Measurements from ENCODE around the gene PWP2.
"Not testable (repeated sequence)": the region's sequence is repeated elsewhere in the genome, so short reads cannot be mapped to it uniquely, and the experiment has no call there.

The PWP2 gene

DNA sequence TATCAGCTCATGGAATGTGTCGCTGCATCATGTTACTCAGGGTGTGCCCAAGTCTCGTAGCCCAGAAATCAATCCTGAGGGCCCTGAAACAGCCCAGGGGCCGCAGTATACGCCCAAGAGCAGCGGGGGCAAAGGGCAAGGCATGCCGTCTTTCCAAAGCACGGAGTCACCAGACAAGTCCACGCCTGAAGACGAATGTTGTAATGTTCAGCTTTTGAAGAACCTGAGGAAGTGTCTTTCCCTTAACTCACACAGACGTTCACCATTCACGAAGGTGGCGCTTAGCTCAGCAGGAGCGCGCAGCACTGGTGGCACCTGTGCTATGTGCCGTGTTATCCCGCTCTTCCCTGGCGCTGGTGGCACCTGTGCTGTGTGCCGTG, 18.8 kb upstream of the PWP2 start:
- no peaks in the 10 kb centered on the region for H3K9me3 ChIP-seq (ENCODE audit: control insufficient read depth, insufficient read depth, low read length)
- no peak overlapping the region for H3K9ac ChIP-seq (ENCODE audit: low read depth, low read length)
- H3K36me3 ChIP-seq (ENCODE audit: insufficient read depth, low read length) = peaks cover 19% of the 10 kb centered on the region; the same call in 1 of the 2 replicates
- H3K4me1 ChIP-seq (ENCODE audit: insufficient read depth, low read length) = no peaks in the 10 kb centered on the region

GRCh38 chr21:44089001-44089911, 17.9 kb upstream of the PWP2 start:
- H3K9me3 ChIP-seq (ENCODE audit: control insufficient read depth, insufficient read depth, low read length) = no peaks in the 10 kb centered on the region
- H3K36me3 ChIP-seq (ENCODE audit: insufficient read depth, low read length) = peaks cover 11% of the 10 kb centered on the region
- no peak overlapping the region for H3K9ac ChIP-seq (ENCODE audit: low read depth, low read length)
- no peaks in the 10 kb centered on the region for H3K4me1 ChIP-seq (ENCODE audit: insufficient read depth, low read length)

DNA sequence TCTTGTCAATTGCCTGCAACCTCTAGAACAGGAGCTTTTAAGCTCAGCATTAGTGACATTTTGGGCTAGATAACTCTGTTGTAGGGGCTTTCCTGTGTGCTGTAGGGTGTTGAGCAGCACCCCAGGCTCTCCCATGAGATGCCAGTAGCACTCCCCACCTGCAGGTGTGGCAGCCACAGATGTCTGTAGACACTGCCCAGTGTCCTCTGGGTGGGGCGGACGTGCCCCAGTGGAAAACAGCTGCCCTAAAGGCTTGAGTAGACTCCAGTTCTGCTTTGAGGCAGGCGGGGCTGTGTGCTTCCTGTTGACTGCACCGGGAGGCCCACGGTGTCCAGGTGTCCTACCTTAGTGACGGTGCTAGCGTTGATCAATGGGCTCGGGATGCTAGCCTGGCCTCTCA, 16.9 kb upstream of the PWP2 start:
- H3K9me3 ChIP-seq (ENCODE audit: control insufficient read depth, insufficient read depth, low read length) = no peaks in the 10 kb centered on the region
- H3K4me1 ChIP-seq (ENCODE audit: insufficient read depth, low read length) = no peaks in the 10 kb centered on the region
- H3K36me3 ChIP-seq (ENCODE audit: insufficient read depth, low read length) = peaks cover 14% of the 10 kb centered on the region
- H3K9ac ChIP-seq (ENCODE audit: low read depth, low read length) = no peak overlapping the region

GRCh38 chr21:44092211-44092610, 15.0 kb upstream of the PWP2 start:
- no peaks in the 10 kb centered on the region for H3K4me1 ChIP-seq (ENCODE audit: insufficient read depth, low read length)
- peaks cover 14% of the 10 kb centered on the region for H3K36me3 ChIP-seq (ENCODE audit: insufficient read depth, low read length)
- H3K9me3 ChIP-seq (ENCODE audit: control insufficient read depth, insufficient read depth, low read length) = no peaks in the 10 kb centered on the region
- H3K9ac ChIP-seq (ENCODE audit: low read depth, low read length) = no peak overlapping the region

DNA sequence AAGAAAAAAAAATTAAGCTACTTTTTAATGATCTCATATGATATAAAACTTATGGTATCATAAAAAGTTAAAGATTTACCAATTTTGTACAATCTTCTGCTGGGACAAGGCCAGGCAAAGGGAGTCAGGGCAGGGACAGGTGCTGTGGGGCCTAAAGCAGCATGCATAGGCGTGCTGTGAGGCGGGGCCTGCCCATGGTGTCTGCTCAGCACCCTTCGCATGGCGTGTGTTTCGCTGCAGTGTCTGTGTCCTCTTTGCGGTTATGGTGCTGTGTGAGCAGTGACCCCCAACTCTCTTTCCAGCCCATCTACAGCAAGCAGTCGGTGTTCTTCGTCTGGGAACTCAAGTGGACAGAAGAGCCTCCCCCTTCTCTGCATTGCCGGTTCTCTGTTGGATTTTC, 13.4 kb upstream of the PWP2 start:
- no peak overlapping the region for H3K9ac ChIP-seq (ENCODE audit: low read depth, low read length)
- no peaks in the 10 kb centered on the region for H3K9me3 ChIP-seq (ENCODE audit: control insufficient read depth, insufficient read depth, low read length)
- no peaks in the 10 kb centered on the region for H3K4me1 ChIP-seq (ENCODE audit: insufficient read depth, low read length)
- peaks cover 14% of the 10 kb centered on the region for H3K36me3 ChIP-seq (ENCODE audit: insufficient read depth, low read length)

DNA sequence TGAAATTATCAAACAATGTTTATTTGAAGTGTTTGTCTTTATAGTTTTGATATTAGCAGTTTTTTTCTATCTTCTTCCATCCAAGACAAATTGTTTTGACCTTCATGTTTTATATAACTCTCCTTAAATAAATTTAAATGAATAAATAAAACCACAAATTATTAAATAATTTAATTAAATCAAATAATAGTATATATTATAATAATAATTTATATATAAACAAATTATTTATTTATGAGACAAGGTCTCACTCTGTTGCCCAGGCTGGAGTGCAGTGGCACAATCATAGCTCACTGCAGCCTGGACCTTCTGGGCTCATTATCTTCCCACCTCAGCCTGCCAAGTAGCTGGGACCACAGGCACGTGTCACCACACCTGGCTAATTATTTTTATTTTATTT, 12.4 kb upstream of the PWP2 start:
- H3K9me3 ChIP-seq (ENCODE audit: control insufficient read depth, insufficient read depth, low read length) = no peaks in the 10 kb centered on the region
- H3K4me1 ChIP-seq (ENCODE audit: insufficient read depth, low read length) = no peaks in the 10 kb centered on the region
- H3K36me3 ChIP-seq (ENCODE audit: insufficient read depth, low read length) = peaks cover 13% of the 10 kb centered on the region
- no peak overlapping the region for H3K9ac ChIP-seq (ENCODE audit: low read depth, low read length)

DNA sequence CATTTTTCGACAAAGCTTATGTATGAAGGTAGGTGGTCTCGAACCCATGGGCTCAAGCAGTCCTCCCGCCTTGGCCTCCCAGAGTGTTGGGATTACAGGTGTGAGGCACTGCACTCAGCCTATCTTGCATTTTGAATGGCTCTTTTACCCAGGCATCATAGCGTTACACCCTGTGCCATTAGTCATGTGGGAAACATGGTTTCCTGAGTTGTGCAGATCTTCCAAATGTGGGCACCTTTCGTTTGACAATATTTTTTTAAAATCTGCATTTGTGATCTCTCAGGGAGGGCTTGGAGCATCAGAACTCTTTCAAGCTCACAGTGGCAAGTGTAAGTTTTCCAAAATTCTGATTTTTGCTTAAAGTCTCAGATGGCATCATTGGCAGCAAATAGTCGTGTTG, 8.7 kb upstream of the PWP2 start:
- not testable (repeated sequence) for H3K36me3 ChIP-seq (ENCODE audit: insufficient read depth, low read length)

GRCh38 chr21:44098964-44099363, 8.2 kb upstream of the PWP2 start:
- not testable (repeated sequence) for H3K36me3 ChIP-seq (ENCODE audit: insufficient read depth, low read length); H3K4me1 ChIP-seq (ENCODE audit: insufficient read depth, low read length); H3K9me3 ChIP-seq (ENCODE audit: control insufficient read depth, insufficient read depth, low read length); H3K9ac ChIP-seq (ENCODE audit: low read depth, low read length)

More for the DNA sequence above, 8.7 kb upstream of the PWP2 start:
- not testable (repeated sequence) for H3K9ac ChIP-seq (ENCODE audit: low read depth, low read length); H3K9me3 ChIP-seq (ENCODE audit: control insufficient read depth, insufficient read depth, low read length); H3K4me1 ChIP-seq (ENCODE audit: insufficient read depth, low read length)

DNA sequence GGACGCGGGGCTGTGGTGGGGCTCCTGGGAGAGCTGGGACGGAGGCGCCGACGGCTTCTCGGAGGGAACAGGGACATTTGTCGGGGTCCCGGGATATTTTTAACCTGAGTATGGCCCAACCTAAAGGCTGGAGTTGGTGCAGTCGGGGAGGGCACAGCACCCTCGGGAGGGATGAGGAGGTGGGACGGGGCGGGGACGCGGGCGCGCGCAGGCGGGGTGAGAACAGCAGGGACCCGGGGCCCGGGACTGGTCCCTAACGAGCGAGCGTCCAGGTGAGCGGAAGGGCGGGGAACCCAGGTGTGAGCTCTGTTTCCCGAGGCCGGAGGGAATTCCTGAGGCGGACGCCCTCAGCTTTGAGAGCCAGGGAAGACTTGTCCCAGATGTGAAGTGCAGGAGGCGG, 390 bp downstream of the PWP2 start:
- H3K4me1 ChIP-seq (ENCODE audit: insufficient read depth, low read length); H3K36me3 ChIP-seq (ENCODE audit: insufficient read depth, low read length); H3K9me3 ChIP-seq (ENCODE audit: control insufficient read depth, insufficient read depth, low read length): not testable (repeated sequence)
- peak overlapping the region; percentile 6; the same call in 1 of the 2 replicates for H3K9ac ChIP-seq (ENCODE audit: low read depth, low read length)

GRCh38 chr21:44113702-44114371, 6.6 kb downstream of the PWP2 start:
- not testable (repeated sequence) for H3K36me3 ChIP-seq (ENCODE audit: insufficient read depth, low read length); H3K4me1 ChIP-seq (ENCODE audit: insufficient read depth, low read length); H3K9me3 ChIP-seq (ENCODE audit: control insufficient read depth, insufficient read depth, low read length); H3K9ac ChIP-seq (ENCODE audit: low read depth, low read length)

GRCh38 chr21:44122131-44122530, 14.9 kb downstream of the PWP2 start:
- H3K36me3 ChIP-seq (ENCODE audit: insufficient read depth, low read length); H3K9me3 ChIP-seq (ENCODE audit: control insufficient read depth, insufficient read depth, low read length); H3K4me1 ChIP-seq (ENCODE audit: insufficient read depth, low read length); H3K9ac ChIP-seq (ENCODE audit: low read depth, low read length): not testable (repeated sequence)

GRCh38 chr21:44127827-44128226, 20.6 kb downstream of the PWP2 start:
- not testable (repeated sequence) for H3K4me1 ChIP-seq (ENCODE audit: insufficient read depth, low read length); H3K9ac ChIP-seq (ENCODE audit: low read depth, low read length); H3K9me3 ChIP-seq (ENCODE audit: control insufficient read depth, insufficient read depth, low read length); H3K36me3 ChIP-seq (ENCODE audit: insufficient read depth, low read length)

- H3K9me3 ChIP-seq (ENCODE audit: control insufficient read depth, insufficient read depth, low read length); H3K9ac ChIP-seq (ENCODE audit: low read depth, low read length); H3K36me3 ChIP-seq (ENCODE audit: insufficient read depth, low read length); H3K4me1 ChIP-seq (ENCODE audit: insufficient read depth, low read length): not testable (repeated sequence)
Observed at GRCh38 chr21:44133715-44134057, 26.5 kb downstream of the PWP2 start.

- H3K36me3 ChIP-seq (ENCODE audit: insufficient read depth, low read length); H3K9me3 ChIP-seq (ENCODE audit: control insufficient read depth, insufficient read depth, low read length); H3K9ac ChIP-seq (ENCODE audit: low read depth, low read length); H3K4me1 ChIP-seq (ENCODE audit: insufficient read depth, low read length): not testable (repeated sequence)
Observed at GRCh38 chr21:44134732-44135131, 27.5 kb downstream of the PWP2 start.

DNA sequence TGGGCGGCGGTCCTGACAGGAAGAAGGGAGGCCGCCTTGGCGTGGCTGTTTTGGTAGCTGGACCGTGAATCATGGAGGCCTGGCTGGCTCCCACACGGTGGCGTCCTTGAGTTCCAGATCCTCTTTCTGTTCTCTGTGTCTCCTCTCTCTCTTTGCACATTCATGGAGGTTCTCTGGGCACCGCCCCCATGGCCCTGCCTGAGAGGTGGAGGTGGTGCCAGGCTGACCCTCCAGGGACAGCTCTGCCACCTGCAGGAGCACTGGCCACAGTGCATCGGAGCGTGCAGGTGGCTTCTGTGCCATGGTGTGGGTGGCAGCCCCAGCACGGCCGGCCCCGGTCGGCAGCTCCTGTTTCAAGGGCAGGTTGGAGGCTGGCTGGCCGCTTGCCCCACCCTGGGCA, 30.8 kb downstream of the PWP2 start:
- H3K9me3 ChIP-seq (ENCODE audit: control insufficient read depth, insufficient read depth, low read length); H3K36me3 ChIP-seq (ENCODE audit: insufficient read depth, low read length); H3K9ac ChIP-seq (ENCODE audit: low read depth, low read length); H3K4me1 ChIP-seq (ENCODE audit: insufficient read depth, low read length): not testable (repeated sequence)
